Mucosa of descending colon (tissue), 3 donors: Measurements from ENCODE around the gene MTFR1L. TPM values are rescaled to one million over a fixed set of nuclear protein-coding genes. Genes with fewer than 3 reads are reported as not detected.

Experiments used
- ATAC-seq: fragments of 200-7000 bp; cut with Tn5 transposase; one replicate; pipeline ENCODE4 v1.9.1; 2020; ENCODE audit warnings: mild to moderate bottlenecking, moderate library complexity
- DNase-seq, 3 donors: peaks; one replicate each; pipeline ENCODE4 v3.0.0-alpha.2; 2020
- H3K36me3 ChIP-seq: fragments of 200-600 bp; one replicate; pipeline ENCODE4 v1.8.0; 2021; ENCODE audit warnings: low read depth, mild to moderate bottlenecking
- H3K4me1 ChIP-seq: fragments of 200-600 bp; one replicate; pipeline ENCODE4 v1.8.0; 2021; ENCODE audit warnings: low read depth, mild to moderate bottlenecking
- H3K4me3 ChIP-seq: fragments of 200-600 bp; one replicate; pipeline ENCODE4 v1.8.0; 2021; ENCODE audit warnings: mild to moderate bottlenecking
- H3K9me3 ChIP-seq: fragments of 200-600 bp; one replicate; pipeline ENCODE4 v1.8.0; 2021; ENCODE audit warnings: mild to moderate bottlenecking
- intact Hi-C, 2 donors: fragments of 100-400 bp; cut with DNase I in 1 of 2; cut with micrococcal nuclease in 1 of 2; formaldehyde crosslinking; loops; one replicate each; pipeline versions ENCODE4 v1.11.0 to v1.11.1; 2022; cut with DNase I, micrococcal nuclease
- total RNA-seq, 3 donors: library from RNA; stranded (reverse); fragmentation: NEBNext Ultra II Directional in 2 of 3; extraction: Animal tissue kit (Norgen Biotek cat#: 25700) in 2 of 3; gene quantifications; one replicate each; pipeline versions ENCODE4 v1.2.1 to v1.2.4, GENCODE V29; 2021 to 2023
- TF ChIP-seq, protein P1 (sequence below): fragments of 200-600 bp; IDR thresholded peaks from one replicate; pipeline ENCODE4 v1.8.0; 2022; ENCODE audit warnings: antibody characterized with exemption, mild to moderate bottlenecking
- donor health status: DM: no; HTN: no; CAD: no; lungs with moderate emphysema.
- donor health status: DM: no; HTN: no; CAD: no.
- donor health status: DM: no; HTN: yes; CAD: no.

The MTFR1L gene
- total RNA-seq, 3 donors from 2014 or later = 46.2 to 94.3 (median 83.0) TPM

GRCh38 chr1:25875856-25876692 lies 56.3 kb downstream of the MTFR1L start:
- DNase-seq = no peak

GRCh38 chr1:25876693-25877077 lies 56.9 kb downstream of the MTFR1L start:
- intact Hi-C loops = no loop called here
- TF ChIP-seq, protein P1, sequence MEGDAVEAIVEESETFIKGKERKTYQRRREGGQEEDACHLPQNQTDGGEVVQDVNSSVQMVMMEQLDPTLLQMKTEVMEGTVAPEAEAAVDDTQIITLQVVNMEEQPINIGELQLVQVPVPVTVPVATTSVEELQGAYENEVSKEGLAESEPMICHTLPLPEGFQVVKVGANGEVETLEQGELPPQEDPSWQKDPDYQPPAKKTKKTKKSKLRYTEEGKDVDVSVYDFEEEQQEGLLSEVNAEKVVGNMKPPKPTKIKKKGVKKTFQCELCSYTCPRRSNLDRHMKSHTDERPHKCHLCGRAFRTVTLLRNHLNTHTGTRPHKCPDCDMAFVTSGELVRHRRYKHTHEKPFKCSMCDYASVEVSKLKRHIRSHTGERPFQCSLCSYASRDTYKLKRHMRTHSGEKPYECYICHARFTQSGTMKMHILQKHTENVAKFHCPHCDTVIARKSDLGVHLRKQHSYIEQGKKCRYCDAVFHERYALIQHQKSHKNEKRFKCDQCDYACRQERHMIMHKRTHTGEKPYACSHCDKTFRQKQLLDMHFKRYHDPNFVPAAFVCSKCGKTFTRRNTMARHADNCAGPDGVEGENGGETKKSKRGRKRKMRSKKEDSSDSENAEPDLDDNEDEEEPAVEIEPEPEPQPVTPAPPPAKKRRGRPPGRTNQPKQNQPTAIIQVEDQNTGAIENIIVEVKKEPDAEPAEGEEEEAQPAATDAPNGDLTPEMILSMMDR = no peak
- Histone ChIP-seq H3K4me1 (peaks cover 22% of the 10 kb centered on the region), H3K4me3 (no peak overlapping the region), H3K9me3 (no peaks in the 10 kb centered on the region), H3K36me3 (no peaks in the 10 kb centered on the region)
- DNase-seq (no peak), ATAC-seq (no peak)

More at GRCh38 chr1:25875856-25876692, 56.3 kb downstream of the MTFR1L start:
- H3K4me1 ChIP-seq = peaks cover 28% of the 10 kb centered on the region
- ATAC-seq = peak; percentile 46
- intact Hi-C loops = no loop called here
- H3K36me3 ChIP-seq = no peaks in the 10 kb centered on the region
- TF ChIP-seq, protein P1 = no peak
- no peaks in the 10 kb centered on the region for H3K9me3 ChIP-seq
- peak overlapping the region; percentile 23 for H3K4me3 ChIP-seq

GRCh38 chr1:25877155-25877554 lies 57.4 kb downstream of the MTFR1L start:
- ATAC-seq = no peak
- H3K4me1 ChIP-seq = peaks cover 20% of the 10 kb centered on the region
- intact Hi-C loops = no loop called here
- no peak overlapping the region for H3K4me3 ChIP-seq
- H3K36me3 ChIP-seq = no peaks in the 10 kb centered on the region
- no peak for DNase-seq
- H3K9me3 ChIP-seq = no peaks in the 10 kb centered on the region
- TF ChIP-seq, protein P1 = no peak

GRCh38 chr1:25878690-25879089 lies 58.9 kb downstream of the MTFR1L start:
- Histone ChIP-seq H3K9me3 (no peaks in the 10 kb centered on the region), H3K4me1 (peaks cover 16% of the 10 kb centered on the region), H3K36me3 (no peaks in the 10 kb centered on the region), H3K4me3 (no peak overlapping the region)
- TF ChIP-seq, protein P1 = no peak
- ATAC-seq (no peak), DNase-seq (no peak)
- intact Hi-C loops = no loop called here

DNA sequence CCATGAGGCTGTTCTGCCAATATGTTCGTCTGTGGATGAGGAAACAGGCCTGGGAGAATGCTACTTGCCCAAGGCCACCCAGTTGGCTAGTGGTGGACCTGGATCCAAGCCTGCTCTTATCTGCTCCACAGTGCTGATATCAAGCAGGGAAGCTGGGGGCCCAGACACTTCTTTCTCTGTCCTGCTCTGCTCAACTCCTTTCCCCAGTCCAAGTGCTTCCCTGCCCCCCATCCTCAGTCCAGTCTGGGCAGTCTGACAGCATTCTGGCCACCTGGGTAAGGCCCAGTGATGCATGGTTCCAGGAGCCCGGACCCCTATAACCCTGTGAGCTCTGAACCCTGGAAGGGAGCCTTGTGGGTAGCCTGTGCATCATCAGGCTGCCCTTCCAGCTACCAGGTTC lies 59.9 kb downstream of the MTFR1L start:
- DNase-seq = no peak
- ATAC-seq = no peak
- Histone ChIP-seq H3K36me3 (no peaks in the 10 kb centered on the region), H3K9me3 (no peaks in the 10 kb centered on the region), H3K4me1 (peaks cover 9% of the 10 kb centered on the region), H3K4me3 (no peak overlapping the region)
- TF ChIP-seq, protein P1 = no peak
- intact Hi-C loops = no loop called here
